Ammon's horn (tissue), 1 donor: ENCODE results near the gene HIP1R.
A peak's percentile ranks its signal among the peaks of the same experiment; 100 is the strongest.

Experiments
- DNase-seq: peaks from one replicate; pipeline ENCODE4 v3.0.0-alpha.2; 2016; ENCODE audit warnings: low spot score

HIP1R gene

DNA sequence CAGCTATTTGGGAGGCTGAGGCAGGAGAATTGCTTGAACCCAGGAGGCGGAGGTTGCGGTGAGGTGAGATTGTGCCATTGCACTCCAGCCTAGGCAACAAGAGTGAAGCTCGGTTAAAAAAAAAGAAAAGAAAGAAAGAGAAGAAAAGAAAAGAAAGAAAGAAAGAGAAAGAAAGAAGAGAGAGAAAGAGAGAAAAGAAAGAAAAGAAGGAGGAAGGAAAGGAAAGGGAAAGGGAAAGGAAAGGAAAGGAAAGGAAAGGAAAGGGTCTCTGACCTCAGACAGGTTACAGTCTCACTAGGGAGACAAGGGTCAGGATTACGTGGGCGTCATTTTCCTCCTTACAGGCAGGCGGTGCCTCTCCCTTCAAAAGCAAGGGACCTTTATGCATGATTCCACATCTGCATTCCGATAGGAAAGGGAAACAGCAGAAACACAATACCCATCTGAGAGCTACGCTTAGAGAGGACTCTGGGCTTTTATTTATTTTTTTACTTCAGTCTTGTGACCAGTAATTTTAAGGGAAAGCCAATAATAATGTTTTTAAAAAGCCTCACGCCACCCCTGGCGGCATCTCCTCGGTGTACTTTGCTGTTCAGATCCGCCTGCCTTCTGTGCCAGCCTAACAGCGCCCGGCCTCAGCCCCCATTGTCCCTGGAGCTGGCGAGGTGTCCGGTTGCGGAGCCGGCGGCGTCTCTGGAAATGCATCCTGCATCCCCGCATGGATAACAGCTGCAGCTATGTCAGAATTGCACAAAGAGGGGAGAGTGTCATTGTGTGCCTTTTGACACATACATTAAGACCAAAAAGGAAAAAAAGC, 945 bp upstream of the HIP1R start:
- DNase-seq: peak; percentile 73

GRCh38 chr12:122835750-122836026, 431 bp downstream of the HIP1R start:
- no peak for DNase-seq

DNA sequence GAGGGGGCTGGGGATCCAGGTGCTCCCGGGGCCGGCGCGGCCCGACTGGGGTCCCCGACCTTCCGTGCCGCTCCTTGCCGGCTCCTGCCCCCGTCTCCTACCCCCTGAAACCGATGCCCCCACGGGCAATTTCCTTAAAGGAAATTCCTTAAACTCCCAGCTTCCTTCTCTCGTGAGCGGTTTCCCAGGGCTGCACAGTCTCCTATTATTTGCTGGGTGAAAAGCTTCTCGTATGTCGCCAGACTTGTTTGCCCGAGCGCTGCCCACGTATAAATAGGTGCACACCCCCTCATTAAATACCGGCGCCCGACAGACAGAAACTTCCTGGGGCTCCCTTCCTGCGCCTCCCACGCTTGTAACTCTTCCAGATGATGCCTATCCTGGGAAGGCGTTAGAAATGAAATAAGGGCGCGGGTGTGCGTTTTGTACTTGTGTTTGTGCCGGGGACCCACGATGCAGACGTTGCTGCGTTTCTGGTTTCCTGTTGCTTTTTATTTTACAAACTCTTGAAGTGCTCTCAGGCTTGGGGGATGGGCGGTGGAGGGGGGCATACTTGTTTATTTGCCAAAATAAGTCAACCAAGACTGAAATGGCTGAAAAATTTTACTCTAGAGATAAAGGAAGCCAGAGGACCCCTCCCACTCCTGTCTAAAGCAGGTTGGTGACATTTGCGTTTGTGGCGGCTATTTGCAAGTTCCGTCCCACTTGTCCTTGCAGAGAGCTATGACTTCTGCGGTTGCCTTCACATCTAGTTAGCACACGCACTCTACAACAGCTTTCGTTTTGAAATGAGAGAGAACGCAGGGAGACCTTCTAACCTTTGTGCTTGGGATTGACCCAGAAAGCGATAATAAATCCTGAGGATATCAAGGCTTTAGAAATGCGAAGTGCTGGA, 1.0 kb downstream of the HIP1R start:
- DNase-seq: peak; percentile 58

DNA sequence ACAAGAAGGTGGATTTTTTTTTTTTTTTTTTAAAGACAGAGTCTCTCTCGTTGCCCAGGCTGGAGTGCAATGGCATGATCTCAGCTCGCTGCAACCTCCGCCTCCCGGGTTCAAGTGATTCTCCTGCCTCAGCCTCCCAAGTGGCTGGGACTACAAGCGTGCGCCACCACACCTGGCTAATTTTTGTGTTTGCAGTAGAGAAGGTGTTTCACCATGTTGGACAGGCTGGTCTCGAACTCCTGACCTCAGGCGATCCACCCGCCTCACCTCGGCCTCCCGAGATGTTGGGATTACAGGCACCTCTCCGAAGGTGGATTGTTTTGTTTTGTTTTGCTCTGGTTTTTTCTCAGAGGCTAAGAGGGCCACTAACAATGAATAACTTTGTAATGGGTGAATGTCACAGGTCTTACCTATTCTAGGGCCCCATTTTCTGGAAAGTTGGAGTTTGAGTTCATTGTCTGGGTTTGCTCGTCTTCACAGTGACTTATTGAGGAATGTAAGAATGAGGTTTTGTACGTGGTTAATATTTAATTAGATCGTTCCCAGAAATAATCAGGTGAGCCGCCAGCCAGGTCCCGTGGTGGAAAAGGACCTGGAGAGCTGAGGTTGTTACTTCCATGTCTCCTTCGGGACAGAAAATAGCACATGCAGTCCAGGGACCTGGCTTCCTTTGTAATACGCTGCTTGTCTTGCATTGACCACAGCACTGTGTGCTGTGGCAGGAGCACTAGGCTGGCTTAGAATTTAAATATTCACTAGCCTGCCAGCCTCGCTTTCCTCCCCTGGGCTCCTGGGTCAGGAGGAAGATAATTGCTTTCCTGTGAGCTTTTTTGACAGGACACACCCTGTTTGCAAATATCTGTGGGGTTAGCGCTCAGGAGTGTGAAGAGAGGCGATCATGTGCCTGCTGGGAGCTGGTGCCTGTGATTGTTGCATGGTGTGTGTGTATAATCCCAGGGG, 2.3 kb downstream of the HIP1R start:
- peak; percentile 13 for DNase-seq

DNA sequence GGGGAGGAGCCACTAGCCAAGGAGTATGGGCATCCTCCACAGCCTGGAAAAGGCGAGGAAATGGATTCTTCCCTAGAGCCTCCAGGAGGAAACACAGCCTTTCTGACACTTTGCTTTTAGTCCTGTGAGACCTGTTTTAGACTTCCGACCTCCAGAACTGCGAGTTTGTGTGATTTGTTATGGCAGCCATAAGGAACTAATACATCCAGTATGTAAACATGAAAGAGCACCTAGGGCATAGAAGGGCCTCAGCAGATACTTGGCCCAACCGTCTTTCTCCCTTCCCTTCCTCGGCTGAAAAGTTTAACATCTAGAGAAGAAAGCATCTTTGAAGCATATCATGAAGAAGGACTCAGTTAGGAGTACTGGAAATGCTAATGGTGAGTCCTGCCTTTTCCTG, 3.6 kb downstream of the HIP1R start:
- DNase-seq: no peak

DNA sequence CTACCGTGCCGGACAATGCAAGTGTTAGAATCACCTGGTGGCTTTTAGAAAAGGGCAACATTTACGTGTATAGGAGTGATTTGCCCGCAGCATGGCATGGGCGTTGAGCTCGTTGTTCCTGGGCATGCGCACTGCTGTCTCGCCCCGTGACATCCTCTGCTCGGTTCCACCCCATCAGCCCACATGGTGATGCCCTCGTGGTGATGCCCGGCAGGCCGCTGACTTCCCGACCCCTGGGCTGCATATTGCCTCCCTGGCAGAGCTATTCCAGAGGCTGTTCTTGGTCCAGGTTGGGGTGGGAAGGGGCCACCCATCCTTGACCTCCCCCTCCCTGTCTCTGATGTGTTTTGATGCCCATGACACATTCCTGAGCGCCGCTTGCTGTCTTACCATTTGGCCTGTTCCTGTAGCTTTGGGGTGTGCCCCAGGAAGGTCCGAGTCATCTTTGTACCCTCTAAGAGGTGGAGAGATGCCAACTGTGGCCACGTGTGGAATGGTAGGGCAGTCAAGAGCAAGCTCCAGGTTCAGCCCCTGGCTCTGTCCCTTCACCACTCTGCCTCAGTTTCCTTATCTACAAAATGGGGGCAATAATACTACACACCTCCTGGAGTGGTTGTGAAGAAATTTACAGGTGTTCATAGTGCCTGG, 4.8 kb downstream of the HIP1R start:
- DNase-seq: peak; percentile 65

GRCh38 chr12:122840580-122841513, 5.6 kb downstream of the HIP1R start:
- DNase-seq: peak; percentile 45

- DNase-seq: peak; percentile 89
Measured at GRCh38 chr12:122841544-122842321, 6.5 kb downstream of the HIP1R start.

DNA sequence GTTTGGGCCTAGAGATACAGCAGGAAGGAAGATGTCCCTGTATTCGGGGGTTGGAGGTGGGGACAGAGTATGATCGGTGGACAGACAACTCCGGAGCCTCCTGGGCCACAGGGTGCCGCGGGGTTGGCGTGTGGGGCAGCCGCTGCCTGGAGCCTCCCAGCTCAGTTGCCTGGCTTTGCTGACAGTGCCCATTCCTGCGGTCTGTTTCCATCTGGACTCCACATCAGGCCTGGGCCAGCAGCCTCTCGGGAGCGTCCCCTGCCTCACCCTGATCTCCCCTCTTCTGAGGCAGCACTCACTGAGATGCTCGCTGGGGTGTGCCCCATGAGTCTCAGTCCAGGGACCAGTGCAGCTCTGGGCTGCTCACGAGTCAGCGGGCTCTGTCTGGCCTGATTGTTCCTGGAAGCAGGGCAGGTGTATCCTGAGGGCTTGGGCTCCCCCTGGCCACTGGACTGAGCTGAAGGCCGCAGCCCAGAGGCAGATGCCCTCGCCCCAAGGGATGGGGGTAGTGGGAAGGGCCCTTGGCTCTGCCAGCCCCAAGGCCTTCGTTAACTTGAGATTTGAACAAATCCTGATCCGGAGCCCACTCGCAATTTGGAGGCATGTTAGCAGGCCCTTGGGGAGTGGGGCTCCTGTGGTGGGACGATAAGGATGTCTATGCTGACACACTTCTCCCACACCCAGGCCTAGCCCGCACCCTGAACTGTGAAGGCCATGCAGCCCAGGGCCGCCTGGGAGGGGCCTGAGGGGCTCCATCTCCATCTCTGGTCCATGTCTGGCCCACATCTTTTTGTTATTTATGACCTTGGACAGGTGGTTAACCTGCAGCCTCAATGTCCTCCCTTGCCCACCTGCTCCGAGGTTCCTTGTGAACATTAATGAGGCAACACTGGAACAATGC, 7.5 kb downstream of the HIP1R start:
- DNase-seq: peak; percentile 16

DNA sequence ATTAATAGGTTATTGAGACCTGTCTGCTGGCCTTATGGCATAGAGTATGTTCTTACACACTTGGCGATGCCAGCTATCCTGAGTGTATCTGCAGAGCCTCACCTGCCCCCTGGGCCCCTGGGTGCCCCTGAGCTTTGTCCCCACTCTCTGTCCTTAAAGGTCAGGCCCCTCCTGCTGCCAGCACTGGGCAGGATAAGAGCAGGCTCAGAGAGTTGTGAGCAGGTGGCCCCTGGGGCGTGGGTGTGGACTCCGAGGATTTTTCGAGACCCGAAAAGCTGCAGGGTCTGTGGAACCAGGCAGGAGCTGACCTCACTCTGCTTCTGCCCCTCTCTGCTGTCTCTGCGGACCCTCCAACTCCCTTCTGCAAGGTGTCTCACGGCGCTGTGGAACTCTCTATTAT, 8.2 kb downstream of the HIP1R start:
- DNase-seq: no peak

GRCh38 chr12:122844366-122844971, 9.2 kb downstream of the HIP1R start:
- DNase-seq: no peak

DNA sequence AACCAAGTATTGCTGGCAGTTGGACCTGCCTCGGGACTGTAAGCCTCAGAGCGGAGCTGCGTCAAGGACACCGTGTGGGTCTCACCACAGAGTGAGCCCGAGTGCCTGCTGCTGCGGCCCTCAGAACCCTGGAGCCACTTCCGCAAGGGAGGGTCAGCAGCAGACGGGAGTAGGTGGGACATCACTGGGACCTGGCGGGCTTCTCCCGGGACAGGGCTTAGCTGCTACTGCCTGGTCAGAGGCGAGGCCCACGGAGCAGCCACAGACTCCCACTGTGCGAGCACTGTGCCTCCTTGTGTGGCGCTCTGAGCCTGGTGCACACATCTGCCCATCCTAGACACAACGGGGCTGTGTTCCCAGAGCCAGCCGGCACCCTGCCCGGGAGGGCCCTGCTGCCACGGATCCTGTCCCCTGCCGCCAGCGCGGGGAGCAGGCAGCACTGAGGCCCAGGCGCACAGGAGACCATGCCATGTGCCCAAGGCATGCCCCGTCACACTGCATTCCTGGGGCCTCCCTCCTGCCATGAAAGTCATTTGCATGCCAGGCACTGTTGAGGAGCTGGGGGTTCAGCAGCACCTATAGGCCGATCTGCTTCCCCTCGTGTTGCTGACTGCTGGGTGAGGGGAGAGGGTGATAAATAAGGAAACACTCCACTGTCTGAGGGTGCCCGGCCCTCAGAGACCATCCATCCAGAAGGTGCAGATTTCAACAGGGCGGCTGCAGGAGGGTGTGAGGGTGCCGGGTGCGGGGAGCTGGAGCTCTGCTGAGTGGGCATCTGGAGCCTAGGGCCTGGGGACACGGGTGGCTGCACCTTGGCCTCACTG, 10.0 kb downstream of the HIP1R start:
- peak; percentile 98 for DNase-seq

- DNase-seq: no peak
Measured at GRCh38 chr12:122845865-122846621, 10.8 kb downstream of the HIP1R start.

GRCh38 chr12:122846622-122847515, 11.6 kb downstream of the HIP1R start:
- DNase-seq: no peak

- no peak for DNase-seq
Measured at GRCh38 chr12:122847516-122847836, 12.2 kb downstream of the HIP1R start.
